ENCODE data around the gene BCL6B.
A peak's percentile ranks its signal among the peaks of the same experiment; 100 is the strongest.

- TF ChIP-seq GABPA (IDR thresholded peaks at IDR 0.05; ENCODE audit: low read depth) (no peak), RAD21 (IDR thresholded peaks at IDR 0.05; ENCODE audit: insufficient read depth, low read depth, low read length) (no peak), POLR2AphosphoS5 (IDR thresholded peaks at IDR 0.05; ENCODE audit: low read length) (peak; percentile 92), POLR2A (IDR thresholded peaks at IDR 0.05; ENCODE audit: low read depth, low read length) (peak; percentile 70), SIN3A (IDR thresholded peaks at IDR 0.05; ENCODE audit: low read depth, low read length) (no peak; the same call in 1 of the 2 replicates), SIX5 (IDR thresholded peaks at IDR 0.05; ENCODE audit: low read depth, low read length, severe bottlenecking) (no peak), STAT3 (IDR thresholded peaks at IDR 0.05; ENCODE audit: low read depth, low read length) (no peak), CTCF (IDR thresholded peaks at IDR 0.05 in 2 of 3, conservative IDR thresholded peaks at IDR 0.05 in 1 of 3; ENCODE audit: control insufficient read depth in 2 of 3, extremely low read depth in 1 of 3, insufficient read depth in 1 of 3, low read depth in 3 of 3, low read length in 3 of 3) (no peak), ZBTB33 (IDR thresholded peaks at IDR 0.05) (no peak), SRF (IDR thresholded peaks at IDR 0.05; ENCODE audit: low read depth in 2 of 2, low read length in 2 of 2) (0 out of 4 replicates have a peak, but pooled peaks of 1 of the 2 experiments have one; percentile 13), E4F1 (IDR thresholded peaks at IDR 0.05; ENCODE audit: borderline replicate concordance, partially characterized antibody) (no peak)
Measured at GRCh38 chr17:7014995-7015958, 7.6 kb upstream of the BCL6B start.

All from GM12878 (cell line).